IMR-90 (cell line): ENCODE measurements around the gene PACS1. TPM values are rescaled to one million over a fixed set of nuclear protein-coding genes. Genes with fewer than 3 reads are reported as not detected.

Experiments
- ATAC-seq: fragments of 200-7000 bp; cut with Tn5 transposase; 2 replicates; pipeline ENCODE4 v1.9.1; 2020; ENCODE audit warnings: low read depth, mild to moderate bottlenecking, moderate library complexity
- BruUV-seq: library from RNA; stranded (reverse); fragments of 400-500 nt; replicated peaks from 2 replicates; lab custom pipeline; 2021; lab: Mats Ljungman, UMichigan
- CTCF ChIA-PET: fragments of 300-600 bp; formaldehyde crosslinking; extraction: SDS; loops from one replicate; lab custom pipeline; 2021; ENCODE audit warnings: antibody characterized with exemption; lab: Yijun Ruan, JAX
- POLR2A ChIA-PET: fragments of 300-600 bp; sonication (Branson Sonifier 250); formaldehyde crosslinking; loops from one replicate; lab custom pipeline; 2022; ENCODE audit warnings: antibody characterized with exemption; ENCODE audit not compliant: unreplicated experiment; lab: Charles Lee
- DNase-seq: peaks from one replicate; pipeline ENCODE4 v3.0.0; 2013
- H2AFZ ChIP-seq: replicated peaks from 2 replicates; pipeline ENCODE3; 2013; ENCODE audit warnings: low read length, mild to moderate bottlenecking; ENCODE audit not compliant: poor library complexity
- H2AK5ac ChIP-seq: 2 replicates; pipeline ENCODE4 v1.6.1; 2013; ENCODE audit warnings: low read depth, low read length, inconsistent platforms
- H2AK9ac ChIP-seq: replicated peaks from 2 replicates; pipeline ENCODE3; 2013; ENCODE audit warnings: mild to moderate bottlenecking, low read depth, low read length, moderate library complexity; ENCODE audit not compliant: poor library complexity
- H2BK120ac ChIP-seq: 2 replicates; pipeline ENCODE4 v1.6.1; 2013; ENCODE audit warnings: low read depth, low read length, inconsistent platforms
- H2BK15ac ChIP-seq: 3 replicates; pipeline ENCODE4 v1.6.1; 2013; ENCODE audit warnings: low read depth, low read length, inconsistent platforms
- H2BK20ac ChIP-seq: 2 replicates; pipeline ENCODE4 v1.6.1; 2013; ENCODE audit warnings: low read depth, mild to moderate bottlenecking, inconsistent platforms, low read length, moderate library complexity
- H2BK5ac ChIP-seq: 2 replicates; pipeline ENCODE4 v1.6.1; 2013; ENCODE audit warnings: mild to moderate bottlenecking, low read depth, low read length, inconsistent platforms; ENCODE audit not compliant: poor library complexity, severe bottlenecking
- H3K14ac ChIP-seq: replicated peaks from 2 replicates; pipeline ENCODE4 v1.6.1; 2013; ENCODE audit warnings: low read depth, low read length, inconsistent platforms
- H3K18ac ChIP-seq: 2 replicates; pipeline ENCODE4 v1.6.1; 2013; ENCODE audit warnings: low read depth, low read length, control low read depth
- H3K23ac ChIP-seq: 2 replicates; pipeline ENCODE4 v1.6.1; 2013; ENCODE audit warnings: low read depth, low read length, inconsistent platforms
- H3K27ac ChIP-seq: 2 replicates; pipeline ENCODE4 v1.5.1; 2013; ENCODE audit warnings: mild to moderate bottlenecking, control low read depth, low read length; ENCODE audit not compliant: insufficient read depth
- H3K27me3 ChIP-seq: 2 replicates; pipeline ENCODE4 v1.6.1; 2013; ENCODE audit warnings: low read length; ENCODE audit not compliant: control insufficient read depth, insufficient read depth
- H3K36me3 ChIP-seq: 2 replicates; pipeline ENCODE4 v1.6.1; 2013; ENCODE audit warnings: low read length, mixed read lengths; ENCODE audit not compliant: control insufficient read depth, insufficient read depth
- H3K4ac ChIP-seq: 2 replicates; pipeline ENCODE4 v1.6.1; 2013; ENCODE audit warnings: low read depth, low read length, inconsistent platforms
- H3K4me1 ChIP-seq: 2 replicates; pipeline ENCODE4 v1.6.1; 2013; ENCODE audit warnings: low read length, mixed read lengths; ENCODE audit not compliant: control insufficient read depth, insufficient read depth
- H3K4me2 ChIP-seq: 2 replicates; pipeline ENCODE4 v1.6.1; 2013; ENCODE audit warnings: low read depth, mild to moderate bottlenecking, control low read depth, low read length, moderate library complexity
- H3K4me3 ChIP-seq: 2 replicates; pipeline ENCODE4 v1.5.1; 2013; ENCODE audit warnings: low read depth, mild to moderate bottlenecking, control low read depth, low read length, moderate library complexity; ENCODE audit not compliant: insufficient read depth
- H3K56ac ChIP-seq: 2 replicates; pipeline ENCODE4 v1.6.1; 2013; ENCODE audit warnings: low read length, inconsistent platforms; ENCODE audit not compliant: insufficient read depth; ENCODE audit errors: extremely low read depth
- H3K79me1 ChIP-seq, 2 experiments: 2 replicates each; pipeline ENCODE4 v1.6.1; 2013; ENCODE audit warnings: low read length in 2 of 2, inconsistent platforms in 1 of 2, low read depth in 1 of 2
- H3K9ac ChIP-seq: 2 replicates; pipeline ENCODE4 v1.6.1; 2013; ENCODE audit warnings: low read depth, low read length, control low read depth
- H3K9me1 ChIP-seq: 2 replicates; pipeline ENCODE4 v1.6.1; 2013; ENCODE audit warnings: low read length, inconsistent platforms; ENCODE audit not compliant: insufficient read depth
- H3K9me3 ChIP-seq: 2 replicates; pipeline ENCODE4 v1.6.1; 2013; ENCODE audit warnings: low read length; ENCODE audit not compliant: control insufficient read depth, insufficient read depth
- H4K20me1 ChIP-seq: 2 replicates; pipeline ENCODE4 v1.6.1; 2013; ENCODE audit warnings: low read length, inconsistent platforms; ENCODE audit not compliant: insufficient read depth
- H4K5ac ChIP-seq: 2 replicates; pipeline ENCODE4 v1.6.1; 2013; ENCODE audit warnings: mild to moderate bottlenecking, low read depth, low read length, control low read depth
- H4K8ac ChIP-seq, 2 experiments: 2 replicates each; pipeline ENCODE4 v1.6.1; 2013; ENCODE audit warnings: low read depth in 2 of 2, low read length in 2 of 2, control low read depth in 1 of 2, inconsistent platforms in 1 of 2
- H4K91ac ChIP-seq: 2 replicates; pipeline ENCODE4 v1.6.1; 2013; ENCODE audit warnings: low read depth, low read length, inconsistent platforms; ENCODE audit not compliant: insufficient read depth
- CEBPB ChIP-seq: IDR thresholded peaks from 2 replicates; pipeline ENCODE4 v1.6.1; 2012; ENCODE audit warnings: low read depth, low read length, improper control_type of control experiment
- SMC3 ChIP-seq: fragments of 150-350 bp; IDR thresholded peaks from 2 replicates; pipeline ENCODE4 v1.6.1; 2016; ENCODE audit warnings: low read depth, mild to moderate bottlenecking, antibody characterized with exemption, low read length, moderate library complexity
- WGBS, 2 experiments: methylation state at CpG; one replicate each; pipeline versions ENCODE4 v1.1.5 to v1.1.7; 2013; ENCODE audit warnings: missing lambda C conversion rate in 2 of 2; ENCODE audit not compliant: insufficient read length in 1 of 2; ENCODE audit errors: extremely low coverage in 2 of 2; 5-methylcytosine and 5-hydroxymethylcytosine counted together
- dilution Hi-C: fragments of 300-500 bp; cut with HindIII; formaldehyde crosslinking; loops from one replicate; pipeline ENCODE4 v1.14.3; 2018; ENCODE audit warnings: low sequenced_read_pairs; ENCODE audit not compliant: unreplicated experiment
- in situ Hi-C: fragments of 300-500 bp; cut with MboI; formaldehyde crosslinking; loops from 3 replicates; pipeline ENCODE4 v1.14.3; 2019; ENCODE audit warnings: low sequenced_read_pairs, inconsistent platforms, mixed read lengths
- intact Hi-C: fragments of 100-400 bp; cut with micrococcal nuclease; formaldehyde crosslinking; loops from 2 replicates; pipeline ENCODE4 v1.10.0; 2022
- polyA plus RNA-seq, 3 experiments: library from polyadenylated mRNA; depleted of rRNA; stranded (reverse); fragments of >200 nt; gene quantifications; 2 replicates each; pipeline ENCODE4 v1.2.3, GENCODE V29; 2012; ENCODE audit warnings: low replicate concordance in 1 of 3
- total RNA-seq: library from RNA; depleted of rRNA; stranded (reverse); fragments of >200 nt; gene quantifications from 2 replicates; pipeline ENCODE4 v1.2.3, GENCODE V29; 2012

PACS1 gene
- total and polyA plus RNA-seq, 2 of the 4 experiments (the other 2 are of a cell fraction) = 7.3 to 32.0 TPM

- no peak overlapping the region for H2AFZ ChIP-seq
- no peak overlapping the region for H3K27ac ChIP-seq
- H3K79me1 ChIP-seq = peaks cover 10 to 38% of the 10 kb centered on the region in 2 experiments
- H3K18ac ChIP-seq = no peak overlapping the region
- no peak overlapping the region for H2BK120ac ChIP-seq
- ATAC-seq (no peak), DNase-seq (no peak)
- intact Hi-C loops = no loop called here
- H3K4me1 ChIP-seq = peaks cover 3% of the 10 kb centered on the region; the same call in 1 of the 2 replicates
- no peak overlapping the region for H2AK5ac ChIP-seq
- H3K27me3 ChIP-seq = no peaks in the 10 kb centered on the region; the same call in 1 of the 2 replicates
- H2BK20ac ChIP-seq = no peak overlapping the region
- no peak overlapping the region for H3K4ac ChIP-seq
- no peak overlapping the region for H3K14ac ChIP-seq
- H2BK15ac ChIP-seq = no peak overlapping the region
- no peak overlapping the region for H3K9ac ChIP-seq
- H4K91ac ChIP-seq = no peak overlapping the region
- WGBS, 2 experiments = 70% methylated on average over 1 of the region's 1 CpG; no CpG with 5 or more reads in 1 of the 2 experiments
- H4K8ac ChIP-seq = no peak overlapping the region
- no peak overlapping the region for H2BK5ac ChIP-seq
- in situ Hi-C loops = no loop called here
- peaks cover 2% of the 10 kb centered on the region; the same call in 1 of the 2 replicates for H3K9me1 ChIP-seq
- no peak overlapping the region for H3K4me3 ChIP-seq
- H3K4me2 ChIP-seq = no peak overlapping the region
- H2AK9ac ChIP-seq = no peak overlapping the region
- no peaks in the 10 kb centered on the region for H3K9me3 ChIP-seq
- no peak overlapping the region for H3K23ac ChIP-seq
- H3K36me3 ChIP-seq = peaks cover 50% of the 10 kb centered on the region
- ChIA-PET CTCF (no interaction called here), POLR2A (no interaction called here)
- no peak overlapping the region for H4K5ac ChIP-seq
- peaks cover 37% of the 10 kb centered on the region; the same call in 1 of the 2 replicates for H4K20me1 ChIP-seq
- TF ChIP-seq CEBPB (no peak), SMC3 (no peak)
- BruUV-seq = no TSS peak
- dilution Hi-C loops = no loop called here
- no peak overlapping the region for H3K56ac ChIP-seq
Measured at GRCh38 chr11:66274219-66274618, 204.1 kb downstream of the PACS1 start.
